ENCODE data around the gene ETV6.

The ETV6 gene

DNA sequence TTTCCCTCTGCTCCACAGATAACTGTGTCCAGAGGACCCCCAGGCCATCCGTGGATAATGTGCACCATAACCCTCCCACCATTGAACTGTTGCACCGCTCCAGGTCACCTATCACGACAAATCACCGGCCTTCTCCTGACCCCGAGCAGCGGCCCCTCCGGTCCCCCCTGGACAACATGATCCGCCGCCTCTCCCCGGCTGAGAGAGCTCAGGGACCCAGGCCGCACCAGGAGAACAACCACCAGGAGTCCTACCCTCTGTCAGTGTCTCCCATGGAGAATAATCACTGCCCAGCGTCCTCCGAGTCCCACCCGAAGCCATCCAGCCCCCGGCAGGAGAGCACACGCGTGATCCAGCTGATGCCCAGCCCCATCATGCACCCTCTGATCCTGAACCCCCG is 219.9 kb downstream of the ETV6 start:
- DNase-seq: no peak

DNA sequence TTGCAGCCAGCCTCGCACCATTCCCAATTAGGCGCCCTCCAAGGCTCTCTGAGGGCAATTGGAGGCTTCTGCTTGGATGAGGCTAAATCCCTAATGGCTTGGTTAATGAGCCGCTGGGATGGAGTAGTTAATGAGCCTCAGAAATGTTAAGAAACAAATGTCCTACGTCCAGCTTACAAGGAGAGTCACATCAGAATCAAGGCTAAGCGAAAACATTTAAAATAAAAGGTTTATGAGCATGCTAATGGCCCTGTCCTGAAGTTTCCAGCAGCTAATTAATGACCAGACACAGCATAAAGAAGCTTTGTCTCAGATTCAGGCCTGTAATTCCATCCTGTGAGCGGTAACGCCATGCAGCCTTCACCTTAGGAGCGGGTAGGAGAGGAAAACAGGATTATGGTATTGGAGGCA is 220.6 kb downstream of the ETV6 start:
- no peak for DNase-seq

DNA sequence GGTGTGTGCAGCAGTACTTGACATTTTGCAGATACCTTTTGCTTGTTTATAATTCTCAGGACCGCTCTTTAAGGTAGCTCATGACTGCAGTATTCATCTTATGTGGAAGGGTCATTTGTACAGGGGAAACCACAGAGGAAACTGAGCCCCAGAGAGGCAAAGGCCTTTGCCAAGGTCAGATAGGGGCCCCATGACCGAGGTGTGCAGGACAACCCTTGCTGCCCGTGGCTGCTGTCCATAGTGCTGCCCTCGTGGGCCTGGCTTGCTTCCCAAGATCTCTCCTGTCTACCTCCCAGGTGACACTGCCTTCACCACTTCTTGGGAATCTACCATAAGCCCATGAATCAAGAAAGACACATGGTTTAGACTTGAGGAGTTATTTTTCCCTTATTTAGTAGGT is 222.6 kb downstream of the ETV6 start:
- no peak for DNase-seq

DNA sequence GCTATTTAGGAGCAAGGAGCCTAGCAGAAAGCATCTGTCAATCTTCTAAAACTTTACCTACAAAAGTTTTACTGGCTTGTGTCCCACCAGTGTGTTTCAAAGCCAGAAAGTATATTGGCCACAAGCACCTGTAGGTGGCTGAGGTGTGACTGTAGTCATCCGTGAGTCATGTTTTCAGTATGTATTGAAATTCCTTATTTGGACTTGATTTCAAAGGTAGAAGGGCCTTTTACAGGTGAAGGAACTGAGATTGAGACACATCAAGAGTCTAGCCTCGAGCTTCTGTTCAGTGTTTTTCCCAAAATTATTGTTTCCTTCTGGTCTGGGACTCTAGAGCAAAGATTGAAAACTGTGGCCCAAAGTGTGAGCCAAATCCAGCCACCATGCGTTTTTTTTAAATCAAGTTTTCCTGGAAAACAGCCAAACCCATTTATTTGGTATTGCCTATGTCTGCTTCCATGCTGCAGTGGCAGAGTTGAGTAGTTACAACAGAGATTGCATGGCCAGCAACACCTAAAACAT is 226.0 kb downstream of the ETV6 start:
- DNase-seq: no peak

DNA sequence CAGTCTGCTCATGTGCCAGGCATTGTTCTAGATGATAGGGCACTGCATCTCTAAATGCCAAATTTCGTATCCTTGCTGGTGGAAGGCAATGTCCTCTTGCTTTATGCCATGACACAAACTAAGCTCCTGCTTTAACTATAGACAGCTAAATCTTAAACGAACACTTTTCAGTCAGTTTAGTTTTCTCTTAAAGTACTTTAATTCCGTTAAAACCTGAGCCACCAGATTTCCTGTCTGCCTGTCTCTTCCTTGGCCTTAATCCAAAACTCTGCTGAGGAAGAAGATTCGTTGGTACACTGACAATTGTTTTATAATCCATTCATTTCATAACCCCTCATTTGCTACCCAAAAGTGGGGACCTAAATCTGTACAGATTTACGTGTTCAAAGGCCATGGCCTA is 226.8 kb downstream of the ETV6 start:
- peak in 2 of 6 experiments; percentile 21 to 26 for DNase-seq

DNA sequence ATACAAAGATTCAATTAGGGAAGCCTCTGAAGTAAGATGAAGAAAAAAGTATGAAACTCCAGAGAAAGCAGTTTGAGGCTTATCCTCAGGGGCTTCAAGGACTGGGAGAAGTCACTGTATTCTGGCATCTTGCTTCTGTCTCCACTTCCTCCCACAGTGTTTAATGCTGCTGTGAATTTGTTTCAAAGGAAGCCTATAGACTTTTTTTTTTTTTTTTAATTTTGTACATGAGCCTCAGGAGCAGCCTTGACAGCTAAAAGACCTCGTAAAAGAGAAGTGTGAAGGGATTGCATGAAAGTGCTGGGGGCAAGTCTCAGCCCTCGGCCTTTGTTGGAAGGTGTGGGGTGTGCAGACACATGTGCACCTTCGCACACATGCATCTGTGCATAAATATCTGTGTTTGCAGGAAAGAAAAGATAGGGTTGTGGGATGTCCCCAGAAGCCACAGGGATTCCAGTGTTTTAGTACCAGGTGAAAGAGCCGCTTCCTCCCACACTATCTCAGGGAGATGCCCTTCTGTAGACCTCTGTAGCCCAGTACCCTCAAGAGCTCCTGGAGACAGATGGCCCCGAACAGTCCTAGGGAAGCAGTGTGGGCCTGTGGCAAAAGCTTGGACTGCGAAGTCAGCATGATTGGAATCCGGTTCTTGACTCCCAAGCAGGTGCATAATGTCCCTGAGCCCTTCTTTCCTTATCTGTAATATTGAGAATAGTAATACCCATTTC is 227.8 kb downstream of the ETV6 start:
- DNase-seq: no peak

DNA sequence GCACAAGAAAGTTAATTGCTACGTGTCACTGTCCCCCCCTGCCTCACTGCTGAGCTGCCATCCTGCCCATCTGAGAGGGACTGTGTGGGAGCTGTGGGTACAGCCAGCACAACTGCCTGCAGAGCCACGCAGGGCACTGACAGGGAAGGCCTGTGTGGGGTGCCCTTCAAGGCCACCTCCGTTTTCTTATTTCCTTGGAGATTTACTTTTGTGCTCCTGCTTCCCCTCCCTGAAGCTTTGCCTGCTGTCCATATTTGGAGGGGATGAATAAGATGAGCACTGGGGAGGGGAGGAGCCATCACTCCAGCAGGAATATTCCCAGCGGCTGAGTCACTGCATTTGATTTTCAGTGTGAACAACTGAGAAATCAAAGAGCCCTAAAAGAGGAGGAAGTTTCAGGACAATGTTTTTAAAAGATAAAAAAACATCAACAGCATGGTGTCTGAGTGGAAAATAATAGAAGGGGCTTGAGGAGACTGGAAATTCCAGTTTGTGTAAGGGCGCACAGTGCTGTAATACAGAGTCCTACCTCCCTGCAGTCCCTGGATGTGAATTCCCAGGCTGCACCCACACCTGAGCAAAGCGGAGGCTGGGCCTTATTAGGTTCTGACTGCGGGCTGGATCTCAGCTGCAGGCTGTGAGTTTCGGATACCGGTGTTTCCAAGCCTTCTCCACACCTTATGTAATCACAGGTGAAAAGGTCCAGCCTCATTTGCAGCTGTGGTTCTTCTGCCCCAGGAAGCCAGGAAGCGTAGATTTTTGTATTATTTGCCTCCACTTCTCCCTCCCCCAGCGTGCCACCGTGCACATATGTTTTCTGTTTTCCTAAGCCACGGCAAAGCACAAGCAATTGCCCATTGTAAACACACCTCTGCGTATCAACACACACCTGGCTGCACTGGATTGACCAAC is 228.7 kb downstream of the ETV6 start:
- no peak for DNase-seq

DNA sequence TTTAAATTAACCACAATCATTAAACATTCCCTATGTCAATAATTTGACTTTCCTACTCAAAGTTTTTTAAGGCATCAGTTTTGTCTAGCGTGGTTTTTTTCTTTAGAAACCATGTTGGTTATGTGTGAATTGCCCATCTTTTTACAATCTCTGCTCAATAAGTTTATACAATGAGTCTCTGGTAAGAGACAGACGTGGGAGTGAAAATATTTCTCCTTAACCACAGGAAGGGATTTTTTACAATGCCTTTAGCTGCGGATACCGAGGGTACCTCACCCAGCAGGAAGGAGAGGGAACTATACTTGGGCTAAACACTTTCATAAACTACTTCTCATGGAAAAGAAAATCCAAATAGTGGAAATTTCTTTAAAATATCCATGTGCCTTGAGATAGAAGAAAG is 229.8 kb downstream of the ETV6 start:
- DNase-seq: no peak

DNA sequence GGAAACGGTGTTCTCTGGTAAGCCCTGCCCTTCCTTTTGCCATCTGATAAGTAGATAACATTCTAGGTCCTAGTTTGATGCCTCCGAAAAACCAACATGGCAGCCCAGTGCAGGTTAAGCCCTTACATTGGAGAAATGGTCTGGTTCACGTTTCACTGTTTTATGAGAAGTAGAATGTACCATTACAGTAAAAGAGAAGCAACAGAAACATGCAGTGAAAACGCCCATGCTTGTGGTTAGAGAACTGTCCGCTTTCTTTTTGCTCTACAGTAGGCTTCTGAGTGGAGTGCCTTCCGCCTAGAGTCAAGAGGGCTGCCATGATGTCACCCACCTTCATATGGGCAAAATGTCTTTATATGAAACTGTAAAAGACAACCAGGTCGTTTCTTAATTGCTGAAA is 230.9 kb downstream of the ETV6 start:
- DNase-seq: no peak

DNA sequence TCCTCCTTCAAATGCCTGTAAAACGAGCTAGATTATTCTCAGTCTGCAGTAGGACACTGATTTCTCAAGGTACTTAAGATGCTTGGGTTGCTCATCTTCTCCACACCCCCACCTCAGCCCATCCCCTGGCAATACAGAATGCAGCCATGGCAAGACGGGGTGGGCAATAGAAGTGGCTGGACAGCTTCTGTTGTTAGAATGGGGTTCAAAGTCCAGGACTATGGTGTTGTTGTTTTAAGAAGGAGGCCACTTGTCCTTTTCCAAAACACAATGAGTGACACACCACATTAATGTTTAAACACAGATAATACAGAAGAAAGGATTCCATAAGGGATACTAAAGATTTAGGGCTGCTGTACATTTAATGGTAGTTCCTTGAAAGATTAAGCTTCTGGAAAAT is 232.4 kb downstream of the ETV6 start:
- no peak for DNase-seq

DNA sequence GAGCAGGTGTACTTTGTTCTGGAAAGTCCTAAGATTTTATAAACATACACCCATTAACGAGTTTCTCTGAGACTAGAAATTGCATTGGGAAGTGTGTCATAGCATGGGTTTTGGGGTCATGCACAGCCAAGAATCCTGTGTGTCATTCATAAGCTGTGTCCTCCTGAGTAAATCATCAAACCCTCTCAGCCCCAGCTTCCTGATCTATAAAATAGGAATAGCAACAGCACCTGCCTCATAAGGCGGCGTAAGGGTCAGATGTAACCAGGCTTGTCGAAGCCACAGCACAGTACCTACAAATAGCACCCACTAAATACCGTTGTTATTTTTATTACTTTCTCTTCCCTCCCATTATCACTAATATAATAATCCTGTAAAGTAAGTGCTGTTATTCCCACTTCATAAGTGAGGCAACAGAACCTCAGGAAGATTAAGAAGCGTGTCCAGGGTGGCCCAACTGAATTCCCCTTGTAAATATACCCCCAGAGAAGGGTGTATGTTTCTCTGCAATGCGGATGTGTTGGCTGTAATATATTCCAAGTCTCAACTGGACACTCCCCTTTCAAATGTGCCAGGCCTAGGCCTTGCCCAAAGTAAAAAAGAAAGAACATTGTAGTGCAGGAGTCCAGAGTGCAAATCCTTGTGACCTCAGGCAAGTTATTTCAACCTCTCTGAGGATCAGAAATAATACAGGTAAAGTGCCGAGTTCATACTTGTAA is 233.0 kb downstream of the ETV6 start:
- no peak for DNase-seq

DNA sequence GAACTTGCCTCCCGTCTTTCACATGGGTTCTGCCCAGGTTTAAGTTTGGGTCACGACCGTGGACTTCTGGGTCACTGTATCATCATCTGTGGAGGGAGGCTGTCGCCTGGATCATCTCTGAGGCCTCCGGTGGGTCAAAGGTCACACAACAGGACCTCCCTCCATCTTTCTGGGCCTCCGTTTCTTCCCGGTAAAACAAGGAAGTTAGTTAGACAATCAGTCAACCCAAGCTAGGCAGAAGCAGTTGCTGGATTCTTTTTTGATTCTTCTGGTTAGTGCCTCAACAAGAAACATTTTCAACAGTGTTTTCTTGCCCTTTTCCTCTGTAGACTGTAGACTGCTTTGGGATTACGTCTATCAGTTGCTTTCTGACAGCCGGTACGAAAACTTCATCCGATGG is 234.6 kb downstream of the ETV6 start:
- DNase-seq: no peak

DNA sequence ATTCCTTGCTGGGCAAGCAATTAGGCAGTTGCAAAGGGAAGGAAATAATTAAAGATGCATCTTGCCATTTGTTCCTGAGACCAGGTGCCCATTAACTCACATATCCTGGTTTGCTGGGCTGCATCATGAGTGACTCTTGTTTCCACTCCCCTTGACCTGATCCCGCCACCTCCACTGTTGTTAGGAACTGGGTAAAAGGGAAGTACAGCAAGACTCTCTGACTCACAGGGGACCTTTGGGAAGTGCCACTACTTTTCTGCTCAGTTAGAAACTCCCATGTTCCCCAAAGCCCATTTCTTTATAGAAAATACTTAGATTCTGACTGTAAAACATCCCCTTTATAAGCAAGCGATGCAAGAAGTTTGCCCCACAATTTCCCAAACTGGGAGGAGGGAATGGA is 235.2 kb downstream of the ETV6 start:
- DNase-seq: no peak

DNA sequence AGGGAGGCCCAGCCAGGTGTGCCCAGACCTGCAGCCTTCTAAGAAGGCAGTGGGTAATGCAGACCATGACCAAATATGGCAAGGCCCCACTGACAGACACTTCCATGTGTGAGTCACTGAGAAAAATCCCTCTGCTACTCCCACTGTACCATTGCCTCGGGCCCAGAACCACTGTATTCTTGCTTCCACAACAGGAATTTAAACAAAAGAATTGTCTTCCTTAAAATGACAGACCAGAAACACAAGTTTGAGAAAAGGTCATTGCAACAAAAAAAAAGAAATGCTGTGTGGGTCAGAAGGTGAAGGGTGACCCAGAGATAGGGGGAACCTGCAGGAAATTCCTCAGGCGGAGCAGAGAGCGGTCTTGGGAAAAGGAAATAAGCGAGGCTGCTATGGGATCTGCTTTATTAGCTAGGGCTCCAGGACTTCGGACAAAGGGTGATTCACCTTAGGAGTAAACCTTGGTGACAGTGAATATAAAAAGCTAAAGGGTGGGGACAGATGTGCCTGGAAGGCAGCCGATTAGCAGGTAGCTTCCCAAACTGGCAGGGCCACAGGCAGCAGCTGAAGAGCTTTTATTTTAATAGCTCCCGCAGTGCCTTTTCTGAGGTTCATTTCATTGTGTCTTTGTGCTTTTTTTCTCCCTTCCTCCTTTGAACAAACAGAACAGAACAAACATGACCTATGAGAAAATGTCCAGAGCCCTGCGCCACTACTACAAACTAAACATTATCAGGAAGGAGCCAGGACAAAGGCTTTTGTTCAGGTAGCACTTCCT is 236.0 kb downstream of the ETV6 start:
- no peak for DNase-seq

DNA sequence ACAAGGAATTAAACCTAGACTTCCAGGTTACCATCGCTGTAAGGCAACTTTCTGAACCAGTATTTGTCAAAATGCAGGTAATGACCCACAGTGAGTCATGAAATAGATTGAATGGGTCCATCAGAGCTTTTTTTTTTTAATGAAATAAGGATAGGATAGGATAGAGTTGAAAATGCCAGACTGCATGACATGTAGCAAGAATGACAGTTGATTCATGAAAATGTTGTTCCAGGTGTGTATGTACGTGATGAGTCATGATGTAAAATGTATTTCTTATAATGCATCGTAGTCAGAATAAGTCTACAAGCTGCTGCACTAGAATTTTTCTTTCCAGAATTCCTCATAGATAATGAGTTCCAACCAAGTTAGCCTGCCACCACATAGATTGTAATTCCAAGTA is 236.9 kb downstream of the ETV6 start:
- no peak for DNase-seq

DNA sequence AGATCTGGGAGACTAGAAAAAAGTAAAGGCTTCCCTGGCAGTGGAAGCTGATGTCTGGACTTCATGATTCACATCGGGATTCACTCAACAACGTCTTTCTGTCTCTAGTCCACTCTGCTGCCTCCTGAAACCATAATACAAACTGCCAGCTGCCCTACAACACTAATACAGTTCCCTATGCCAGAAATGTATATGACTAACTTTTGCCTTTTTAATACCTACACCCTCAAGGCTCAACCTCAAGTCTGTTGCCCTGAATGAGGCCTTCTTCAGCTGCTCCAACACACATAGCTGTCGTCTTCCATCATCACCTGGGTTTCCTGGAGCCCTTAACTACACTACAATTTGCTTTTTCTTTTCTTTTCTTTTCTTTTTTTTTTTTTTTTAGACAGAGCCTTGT is 238.6 kb downstream of the ETV6 start:
- DNase-seq: no peak

DNA sequence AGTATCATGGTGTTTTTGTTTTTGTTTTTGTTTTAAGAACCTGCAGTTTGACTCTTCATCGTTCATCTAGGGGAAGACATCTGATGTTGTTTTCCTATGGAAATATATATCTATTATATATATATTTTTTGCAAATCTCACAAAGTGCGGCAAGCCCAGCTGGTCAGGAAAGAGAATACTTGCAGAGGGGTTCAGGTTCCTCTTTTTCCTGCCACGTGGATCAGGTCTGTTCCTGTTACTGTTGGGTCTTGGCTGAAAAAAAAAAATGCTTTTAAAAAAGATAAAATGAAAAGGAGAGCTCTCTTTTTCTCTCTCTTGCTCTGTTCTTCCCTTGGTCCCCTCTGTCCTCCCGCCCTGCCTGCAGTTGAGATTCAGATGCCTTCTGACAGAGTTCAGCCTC is 241.9 kb downstream of the ETV6 start:
- no peak for DNase-seq

DNA sequence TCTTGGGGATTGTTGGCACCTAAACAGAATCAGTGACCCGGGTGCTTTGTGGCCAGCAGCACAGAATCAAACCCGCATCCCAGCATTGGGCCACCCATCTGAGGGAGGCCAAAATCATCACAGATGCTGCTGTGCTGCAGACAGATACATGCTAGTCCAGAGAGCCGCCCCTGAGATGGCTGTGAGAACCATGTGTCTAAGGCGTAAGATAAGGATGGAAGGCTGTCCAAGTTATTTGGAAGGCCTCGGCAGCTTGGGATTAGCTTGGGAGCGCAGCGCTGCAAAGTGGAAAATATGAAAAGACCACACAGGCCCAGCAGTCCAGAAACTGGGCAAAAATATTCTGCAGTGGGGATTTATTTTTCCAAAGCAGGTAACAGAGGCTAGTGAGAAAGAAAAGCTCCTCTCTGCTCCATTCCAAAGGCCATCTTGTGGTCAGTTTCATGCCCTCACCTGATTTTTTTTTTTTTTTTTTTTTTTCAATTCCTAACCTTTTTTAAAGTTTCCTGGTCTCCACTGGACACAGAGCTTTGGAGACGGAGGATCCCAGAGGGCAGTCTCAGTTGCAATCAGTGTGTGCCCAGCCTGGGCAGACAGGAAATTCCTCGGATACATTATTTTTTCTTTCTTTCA is 242.4 kb downstream of the ETV6 start:
- DNase-seq: no peak

DNA sequence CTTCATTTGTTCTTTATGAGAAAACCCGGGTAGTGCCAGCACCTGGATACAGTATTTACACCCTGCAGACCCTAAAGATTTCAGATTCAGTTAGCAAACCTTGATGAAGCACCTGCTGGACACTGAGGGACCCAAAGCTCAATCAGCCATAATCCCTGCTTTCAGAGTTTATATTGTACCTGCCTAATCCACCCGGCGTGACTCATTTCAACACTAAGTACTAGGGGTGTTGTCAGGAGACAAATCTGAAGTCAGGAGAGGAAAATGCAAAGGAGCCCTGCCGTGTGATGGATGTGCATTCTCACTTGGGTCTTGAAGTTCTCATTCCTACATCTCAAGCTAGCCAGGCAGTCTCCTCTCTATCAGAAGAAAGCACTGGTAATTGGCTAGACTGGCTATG is 244.5 kb downstream of the ETV6 start:
- DNase-seq: no peak

DNA sequence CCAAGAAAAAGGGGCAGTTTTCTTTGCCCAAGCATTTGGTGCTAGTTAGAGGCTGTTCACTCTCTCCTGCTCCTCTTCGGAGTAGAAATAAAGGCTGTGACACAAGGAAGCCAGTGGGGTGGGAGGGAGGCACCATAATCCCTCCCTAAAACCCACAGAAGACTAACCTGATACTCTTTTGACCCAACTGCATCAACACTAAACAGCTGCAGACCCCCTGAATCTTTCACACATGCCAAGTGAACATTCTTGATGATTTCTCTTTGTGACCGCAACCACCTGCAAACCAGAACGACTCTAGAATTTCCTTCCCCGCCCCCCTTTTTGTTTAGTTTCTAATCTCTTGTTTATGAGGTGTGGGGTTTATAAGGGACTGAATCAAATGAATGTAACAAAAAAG is 245.4 kb downstream of the ETV6 start:
- no peak for DNase-seq

DNA sequence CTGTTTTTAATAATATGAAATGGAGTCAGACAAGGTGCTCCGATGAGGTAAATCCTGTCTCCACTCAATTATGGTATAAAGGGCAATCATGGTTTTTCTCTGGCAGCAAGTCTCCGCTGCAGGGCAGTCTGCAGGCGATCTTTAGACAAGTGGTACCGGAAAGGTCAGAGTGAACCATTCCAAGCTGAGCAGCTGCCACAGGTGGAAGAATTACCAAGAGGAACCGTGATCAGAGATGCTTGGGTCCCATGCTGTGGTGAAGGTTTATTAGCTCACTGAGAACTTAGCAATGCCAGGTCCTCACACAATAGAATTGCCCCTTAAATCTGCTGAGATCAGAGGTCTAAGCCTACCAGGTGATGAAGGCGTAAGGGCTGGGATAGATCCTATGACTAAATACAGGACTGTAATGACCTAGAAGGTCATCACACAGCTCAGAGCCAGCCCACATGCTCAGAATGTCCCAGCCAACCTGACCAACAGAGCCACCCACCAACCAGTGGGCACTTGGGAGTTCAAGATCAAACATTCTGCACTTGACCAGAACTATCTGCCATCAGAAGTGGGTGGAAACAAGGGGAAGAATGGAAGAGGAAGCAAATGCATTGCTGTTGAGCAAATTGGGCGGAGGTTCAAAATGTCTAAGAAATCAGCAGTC is 246.1 kb downstream of the ETV6 start:
- no peak for DNase-seq
